SK-N-SH (cell line): Measurements from ENCODE around the gene KLHL26. TPM values are rescaled to one million over a fixed set of nuclear protein-coding genes. Genes with fewer than 3 reads are reported as not detected.

Experiments used
- CTCF ChIA-PET: fragments of 300-600, 350-600 bp; formaldehyde crosslinking; extraction: SDS; loops from one replicate; lab custom pipeline; 2021; lab: Yijun Ruan, JAX
- POLR2A ChIA-PET: fragments of 350-600 bp; sonication (Branson Sonifier 250); formaldehyde crosslinking; extraction: SDS; loops from one replicate; lab custom pipeline; 2020; ENCODE audit warnings: antibody characterized with exemption, inconsistent platforms; lab: Yijun Ruan, JAX
- DNase-seq: peaks from one replicate; pipeline ENCODE4 v3.0.0; 2012
- H2AFZ ChIP-seq: fragments of 200-600 bp; sonication (generic); 2 replicates; pipeline ENCODE4 v1.8.1; 2016; ENCODE audit warnings: antibody characterized with exemption, mild to moderate bottlenecking, low read depth
- H3F3A ChIP-seq: fragments of 200-600 bp; sonication (generic); replicated peaks from 2 replicates; pipeline ENCODE3; 2016; ENCODE audit warnings: antibody characterized with exemption, mild to moderate bottlenecking; ENCODE audit not compliant: insufficient read depth
- H3K27ac ChIP-seq, 2 experiments: fragments of 200-500 bp in 1 of 2; fragments of 200-600 bp in 1 of 2; sonication (Bioruptor generic) in 1 of 2; sonication (generic), shearing (Covaris generic) in 1 of 2; 2 replicates each; pipeline versions ENCODE4 v1.5.1 to v1.6.1; 2014 to 2016; ENCODE audit warnings: low read depth in 2 of 2, inconsistent platforms in 1 of 2, low read length in 1 of 2, mild to moderate bottlenecking in 1 of 2, mixed read lengths in 1 of 2
- H3K27me3 ChIP-seq: fragments of 200-600 bp; sonication (generic), shearing (Covaris generic); 2 replicates; pipeline ENCODE4 v1.6.1; 2016; ENCODE audit warnings: mixed run types; ENCODE audit not compliant: insufficient read depth
- H3K36me3 ChIP-seq, 2 experiments: fragments of 200-500 bp in 1 of 2; fragments of 200-600 bp in 1 of 2; sonication (Bioruptor generic) in 1 of 2; sonication (generic) in 1 of 2; replicated peaks in 1 of 2; 2 replicates each; pipeline versions ENCODE3 to v1.5.1; 2014 to 2016; ENCODE audit warnings: low read length in 1 of 2, mild to moderate bottlenecking in 1 of 2; ENCODE audit not compliant: insufficient read depth in 2 of 2, control insufficient read depth in 1 of 2
- H3K4me1 ChIP-seq, 2 experiments: fragments of 200-500 bp in 1 of 2; fragments of 200-600 bp in 1 of 2; sonication (Bioruptor generic) in 1 of 2; sonication (generic), shearing (Covaris generic) in 1 of 2; 2 replicates each; pipeline versions ENCODE4 v1.5.1 to v1.6.1; 2014 to 2016; ENCODE audit warnings: low read depth in 1 of 2, low read length in 1 of 2, mixed run types in 1 of 2; ENCODE audit not compliant: insufficient read depth in 2 of 2, control insufficient read depth in 1 of 2
- H3K4me2 ChIP-seq: fragments of 200-600 bp; sonication (generic), shearing (Covaris generic); 2 replicates; pipeline ENCODE4 v1.6.1; 2017; ENCODE audit warnings: mixed run types
- H3K4me3 ChIP-seq, 2 experiments: fragments of 200-500 bp in 1 of 2; fragments of 200-600 bp in 1 of 2; sonication (Bioruptor generic) in 1 of 2; sonication (generic), shearing (Covaris generic) in 1 of 2; 2 replicates each; pipeline versions ENCODE4 v1.5.1 to v1.8.1; 2014 to 2016; ENCODE audit warnings: low read depth in 2 of 2, inconsistent platforms in 1 of 2, low read length in 1 of 2, mild to moderate bottlenecking in 1 of 2, mixed read lengths in 1 of 2, moderate library complexity in 1 of 2
- H3K79me2 ChIP-seq: fragments of 200-600 bp; sonication (generic); 2 replicates; pipeline ENCODE4 v1.8.1; 2017; ENCODE audit warnings: mild to moderate bottlenecking; ENCODE audit not compliant: insufficient read depth
- H3K9ac ChIP-seq: fragments of 200-600 bp; sonication (generic); 2 replicates; pipeline ENCODE4 v1.6.1; 2017; ENCODE audit warnings: mixed run types
- H3K9me2 ChIP-seq: fragments of 200-600 bp; sonication (generic); 2 replicates; pipeline ENCODE4 v1.6.1; 2017; ENCODE audit warnings: mixed run types
- H3K9me3 ChIP-seq: fragments of 200-600 bp; sonication (generic); 2 replicates; pipeline ENCODE4 v1.6.1; 2017; ENCODE audit warnings: mixed run types, mild to moderate bottlenecking, moderate library complexity
- H4K20me1 ChIP-seq: fragments of 200-600 bp; sonication (generic); 2 replicates; pipeline ENCODE4 v1.6.1; 2017; ENCODE audit warnings: mild to moderate bottlenecking, mixed run types; ENCODE audit not compliant: insufficient read depth
- CHD2 ChIP-seq: fragments of 150-350 bp; IDR thresholded peaks from 2 replicates; pipeline ENCODE4 v1.6.1; 2018; ENCODE audit warnings: low read length; ENCODE audit not compliant: partially characterized antibody
- GATA2 ChIP-seq: sonication (generic); formaldehyde crosslinking; IDR thresholded peaks from 2 replicates; pipeline ENCODE4 v1.5.0; 2020; ENCODE audit warnings: mild to moderate bottlenecking, missing genetic modification reagents
- NFIC ChIP-seq: IDR thresholded peaks from 2 replicates; pipeline ENCODE4 v1.4.0; 2012; ENCODE audit warnings: borderline replicate concordance
- NRF1 ChIP-seq: IDR thresholded peaks from 2 replicates; pipeline ENCODE4 v1.6.1; 2012; ENCODE audit warnings: low read depth, mild to moderate bottlenecking, low read length
- RAD21 ChIP-seq: IDR thresholded peaks from 2 replicates; pipeline ENCODE4 v1.6.1; 2012; ENCODE audit warnings: mild to moderate bottlenecking, low read length
- RXRA ChIP-seq: IDR thresholded peaks from 2 replicates; pipeline ENCODE4 v1.4.0; 2012; ENCODE audit warnings: low read depth, mild to moderate bottlenecking, borderline replicate concordance
- TEAD4 ChIP-seq: IDR thresholded peaks from 2 replicates; pipeline ENCODE4 v1.4.0; 2012; ENCODE audit warnings: mild to moderate bottlenecking, borderline replicate concordance; ENCODE audit not compliant: insufficient read depth
- WGBS: methylation state at CpG from one replicate; pipeline ENCODE4 v1.1.6; 2017; ENCODE audit warnings: low lambda C conversion rate; 5-methylcytosine and 5-hydroxymethylcytosine counted together
- polyA plus RNA-seq, 3 experiments: library from polyadenylated mRNA; depleted of rRNA; stranded (reverse); fragments of >200 nt; gene quantifications; 2 replicates each; pipeline ENCODE4 v1.2.3, GENCODE V29; 2012
- TF ChIP-seq, protein P1 (sequence below): IDR thresholded peaks from 2 replicates; pipeline ENCODE4; 2012
- TF ChIP-seq, protein P2 (sequence below): fragments of 150-350 bp; IDR thresholded peaks from 2 replicates; pipeline ENCODE4 v1.6.1; 2017; ENCODE audit warnings: antibody characterized with exemption, low read length, low read depth, borderline replicate concordance

Gene KLHL26
- polyA plus RNA-seq, 1 of the 3 experiments (the other 2 are of a cell fraction): 4.6 TPM

- Histone ChIP-seq H3K36me3 (no peaks in the 10 kb centered on the region), H3K9me3 (no peaks in the 10 kb centered on the region), H4K20me1 (no peaks in the 10 kb centered on the region), H2AFZ (no peak overlapping the region), H3F3A (peaks cover 4% of the 10 kb centered on the region), H3K4me2 (no peak overlapping the region), H3K4me3 (no peak overlapping the region), H3K27ac (no peak overlapping the region), H3K79me2 (peaks cover 33% of the 10 kb centered on the region), H3K4me1 (peaks cover 0 to 21% of the 10 kb centered on the region in 2 experiments; a peak in 2 of 4 replicates), H3K27me3 (no peaks in the 10 kb centered on the region), H3K9ac (no peak overlapping the region), H3K9me2 (no peaks in the 10 kb centered on the region)
- DNase-seq: no peak
- WGBS: 16% methylated on average over 3 of the region's 6 CpGs
- ChIA-PET POLR2A (no interaction called here), CTCF (interaction anchor here (0.9 to 1.3 kb wide), 2 partner anchors 15 to 48 kb away, joined by 3 read pairs; partner anchors contain the start of gene REX1BD)
- TF ChIP-seq GATA2 (no peak), TEAD4 (no peak), RAD21 (no peak), RXRA (no peak), NFIC (no peak)
Observed at GRCh38 chr19:18635831-18636182, 1.0 kb upstream of the KLHL26 start.

- no peaks in the 10 kb centered on the region for H3K9me3 ChIP-seq
- peaks cover 38% of the 10 kb centered on the region for H3K79me2 ChIP-seq
- H2AFZ ChIP-seq: peak overlapping the region; percentile 87; the same call in 1 of the 2 replicates
- H3K9ac ChIP-seq: no peak overlapping the region
- no peaks in the 10 kb centered on the region for H4K20me1 ChIP-seq
- WGBS: 1% methylated on average over 42 of the region's 44 CpGs
- H3K27me3 ChIP-seq: no peaks in the 10 kb centered on the region
- ChIA-PET CTCF (no interaction called here), POLR2A (no interaction called here)
- peaks cover 4% of the 10 kb centered on the region for H3F3A ChIP-seq
- no peaks in the 10 kb centered on the region for H3K9me2 ChIP-seq
- peak; percentile 99 for DNase-seq
- H3K4me2 ChIP-seq: peak overlapping the region; percentile 99; the same call in 1 of the 2 replicates
- TF ChIP-seq, protein P1, sequence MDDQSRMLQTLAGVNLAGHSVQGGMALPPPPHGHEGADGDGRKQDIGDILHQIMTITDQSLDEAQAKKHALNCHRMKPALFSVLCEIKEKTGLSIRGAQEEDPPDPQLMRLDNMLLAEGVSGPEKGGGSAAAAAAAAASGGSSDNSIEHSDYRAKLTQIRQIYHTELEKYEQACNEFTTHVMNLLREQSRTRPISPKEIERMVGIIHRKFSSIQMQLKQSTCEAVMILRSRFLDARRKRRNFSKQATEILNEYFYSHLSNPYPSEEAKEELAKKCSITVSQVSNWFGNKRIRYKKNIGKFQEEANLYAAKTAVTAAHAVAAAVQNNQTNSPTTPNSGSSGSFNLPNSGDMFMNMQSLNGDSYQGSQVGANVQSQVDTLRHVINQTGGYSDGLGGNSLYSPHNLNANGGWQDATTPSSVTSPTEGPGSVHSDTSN: no peak
- TF ChIP-seq NRF1 (no peak; the same call in 1 of the 2 replicates), CHD2 (no peak)
- TF ChIP-seq, protein P2, sequence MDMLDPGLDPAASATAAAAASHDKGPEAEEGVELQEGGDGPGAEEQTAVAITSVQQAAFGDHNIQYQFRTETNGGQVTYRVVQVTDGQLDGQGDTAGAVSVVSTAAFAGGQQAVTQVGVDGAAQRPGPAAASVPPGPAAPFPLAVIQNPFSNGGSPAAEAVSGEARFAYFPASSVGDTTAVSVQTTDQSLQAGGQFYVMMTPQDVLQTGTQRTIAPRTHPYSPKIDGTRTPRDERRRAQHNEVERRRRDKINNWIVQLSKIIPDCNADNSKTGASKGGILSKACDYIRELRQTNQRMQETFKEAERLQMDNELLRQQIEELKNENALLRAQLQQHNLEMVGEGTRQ: no peak
- H3K4me3 ChIP-seq: peak overlapping the region; percentile 75 to 87
- H3K36me3 ChIP-seq: no peaks in the 10 kb centered on the region
- peaks cover 0 to 21% of the 10 kb centered on the region in 2 experiments; a peak in 2 of 4 replicates for H3K4me1 ChIP-seq
- peak overlapping the region in 1 of 2 experiments; percentile 50; a peak in 1 of 4 replicates for H3K27ac ChIP-seq
Observed at GRCh38 chr19:18636183-18636968, 452 bp upstream of the KLHL26 start.
